Kidney (tissue), 14 donors: ENCODE data around the gene PTPA. TPM values are rescaled to one million over a fixed set of nuclear protein-coding genes. Genes with fewer than 3 reads are reported as not detected.
"Not testable (repeated sequence)": the region's sequence is repeated elsewhere in the genome, so short reads cannot be mapped to it uniquely, and the experiment has no call there.

Experiments
- DNase-seq, 5 donors: peaks; one replicate each; pipeline ENCODE4 v3.0.0-alpha.2; 2013 to 2020
- FAIRE-seq: peaks from 2 replicates; lab custom pipeline; 2012; peaks lifted over from hg19 to GRCh38; lab: Jason Lieb, UNC
- H3K27ac ChIP-seq, 2 donors: one replicate each; pipeline ENCODE4 v1.7.0; 2013; ENCODE audit warnings: low read depth in 2 of 2, low read length in 2 of 2, inconsistent platforms in 1 of 2
- H3K27me3 ChIP-seq: one replicate; pipeline ENCODE4 v1.7.1; 2013; ENCODE audit warnings: low read length, inconsistent platforms; ENCODE audit not compliant: control insufficient read depth, insufficient read depth
- H3K36me3 ChIP-seq, 3 donors: one replicate each; pipeline versions ENCODE4 v1.7.0 to v1.7.1; 2013; ENCODE audit warnings: low read length in 3 of 3, control low read depth in 1 of 3, inconsistent platforms in 1 of 3; ENCODE audit not compliant: insufficient read depth in 3 of 3, control insufficient read depth in 2 of 3
- H3K4me1 ChIP-seq, 3 donors: one replicate each; pipeline versions ENCODE4 v1.7.0 to v1.7.1; 2013; ENCODE audit warnings: low read length in 3 of 3, inconsistent platforms in 1 of 3, low read depth in 1 of 3; ENCODE audit not compliant: control insufficient read depth in 2 of 3, insufficient read depth in 2 of 3
- H3K4me3 ChIP-seq, 3 donors: one replicate each; pipeline versions ENCODE4 v1.7.0 to v1.8.1; 2013; ENCODE audit warnings: low read length in 3 of 3, control low read depth in 1 of 3, inconsistent platforms in 1 of 3
- H3K9ac ChIP-seq, 3 donors: one replicate each; pipeline versions ENCODE4 v1.7.0 to v1.7.1; 2013; ENCODE audit warnings: low read length in 3 of 3, control low read depth in 1 of 3, inconsistent platforms in 1 of 3
- H3K9me3 ChIP-seq, 3 donors: one replicate each; pipeline versions ENCODE4 v1.7.0 to v1.7.1; 2013; ENCODE audit warnings: low read length in 3 of 3, control low read depth in 1 of 3, inconsistent platforms in 1 of 3; ENCODE audit not compliant: control insufficient read depth in 2 of 3, insufficient read depth in 1 of 3
- intact Hi-C: fragments of 100-400 bp; cut with DNase I; formaldehyde crosslinking; loops from one replicate; pipeline ENCODE4 v1.11.1; 2022
- polyA plus RNA-seq: library from polyadenylated mRNA; stranded (reverse); fragments of 350-450 nt; fragmentation: Illumina TruSeq; extraction: RNeasy Lipid Tissue Mini Kit (QIAGEN cat#74804); gene quantifications from one replicate; pipeline ENCODE4 v1.2.3, GENCODE V29; 2014; ENCODE audit warnings: low read depth, low replicate concordance; ENCODE audit not compliant: insufficient read depth
- total RNA-seq: library from RNA; stranded (reverse); fragmentation: NEBNext Ultra II Directional; extraction: Animal tissue kit (Norgen Biotek cat#: 25700); gene quantifications from one replicate; pipeline ENCODE4 v1.2.1, GENCODE V29; 2021
- TF ChIP-seq, protein P1 (sequence below): IDR thresholded peaks from 3 replicates; pipeline ENCODE4 v1.5.1; 2012; ENCODE audit warnings: mild to moderate bottlenecking, moderate library complexity, borderline replicate concordance; ENCODE audit not compliant: insufficient read depth; ENCODE audit errors: extremely low read depth
- donor health status: control.
- donor health status: control.
- donor health status: control.
- donor health status: control.
- donor health status: control.
- donor health status: DM: yes; HTN: yes; CAD: no.
- donor health status: Normal renal cell carcinoma (clear cell type).

Gene PTPA
- total and polyA plus RNA-seq, 2 donors from 2014 or later = 161 to 164 TPM

- Histone ChIP-seq H3K4me1 (peaks cover 3 to 19% (median 15%) of the 10 kb centered on the region in 3 donors), H3K27ac (no peak overlapping the region), H3K27me3 (no peaks in the 10 kb centered on the region), H3K9ac (no peak overlapping the region), H3K4me3 (peak overlapping the region in 1 of 3 donors; percentile 24), H3K36me3 (no peaks in the 10 kb centered on the region), H3K9me3 (no peaks in the 10 kb centered on the region)
- TF ChIP-seq, protein P1, sequence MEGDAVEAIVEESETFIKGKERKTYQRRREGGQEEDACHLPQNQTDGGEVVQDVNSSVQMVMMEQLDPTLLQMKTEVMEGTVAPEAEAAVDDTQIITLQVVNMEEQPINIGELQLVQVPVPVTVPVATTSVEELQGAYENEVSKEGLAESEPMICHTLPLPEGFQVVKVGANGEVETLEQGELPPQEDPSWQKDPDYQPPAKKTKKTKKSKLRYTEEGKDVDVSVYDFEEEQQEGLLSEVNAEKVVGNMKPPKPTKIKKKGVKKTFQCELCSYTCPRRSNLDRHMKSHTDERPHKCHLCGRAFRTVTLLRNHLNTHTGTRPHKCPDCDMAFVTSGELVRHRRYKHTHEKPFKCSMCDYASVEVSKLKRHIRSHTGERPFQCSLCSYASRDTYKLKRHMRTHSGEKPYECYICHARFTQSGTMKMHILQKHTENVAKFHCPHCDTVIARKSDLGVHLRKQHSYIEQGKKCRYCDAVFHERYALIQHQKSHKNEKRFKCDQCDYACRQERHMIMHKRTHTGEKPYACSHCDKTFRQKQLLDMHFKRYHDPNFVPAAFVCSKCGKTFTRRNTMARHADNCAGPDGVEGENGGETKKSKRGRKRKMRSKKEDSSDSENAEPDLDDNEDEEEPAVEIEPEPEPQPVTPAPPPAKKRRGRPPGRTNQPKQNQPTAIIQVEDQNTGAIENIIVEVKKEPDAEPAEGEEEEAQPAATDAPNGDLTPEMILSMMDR = no peak
- intact Hi-C loops = loop anchor here (10.0 kb wide), 1 partner anchor 129 kb away; no protein-coding TSS in a partner anchor
- no peak for FAIRE-seq
- no peak for DNase-seq
Observed at GRCh38 chr9:129185402-129185801, 74.2 kb downstream of the PTPA start.

- no peak overlapping the region for H3K9ac ChIP-seq
- DNase-seq (no peak), FAIRE-seq (no peak)
- intact Hi-C loops = loop anchor here (10.0 kb wide), 1 partner anchor 129 kb away; no protein-coding TSS in a partner anchor
- no peaks in the 10 kb centered on the region for H3K9me3 ChIP-seq
- no peaks in the 10 kb centered on the region for H3K36me3 ChIP-seq
- no peak overlapping the region for H3K27ac ChIP-seq
- H3K4me1 ChIP-seq = peaks cover 3 to 19% (median 15%) of the 10 kb centered on the region in 3 donors
- H3K4me3 ChIP-seq = no peak overlapping the region
- no peaks in the 10 kb centered on the region for H3K27me3 ChIP-seq
- TF ChIP-seq, protein P1 = no peak
Observed at GRCh38 chr9:129185991-129186390, 74.8 kb downstream of the PTPA start.

DNA sequence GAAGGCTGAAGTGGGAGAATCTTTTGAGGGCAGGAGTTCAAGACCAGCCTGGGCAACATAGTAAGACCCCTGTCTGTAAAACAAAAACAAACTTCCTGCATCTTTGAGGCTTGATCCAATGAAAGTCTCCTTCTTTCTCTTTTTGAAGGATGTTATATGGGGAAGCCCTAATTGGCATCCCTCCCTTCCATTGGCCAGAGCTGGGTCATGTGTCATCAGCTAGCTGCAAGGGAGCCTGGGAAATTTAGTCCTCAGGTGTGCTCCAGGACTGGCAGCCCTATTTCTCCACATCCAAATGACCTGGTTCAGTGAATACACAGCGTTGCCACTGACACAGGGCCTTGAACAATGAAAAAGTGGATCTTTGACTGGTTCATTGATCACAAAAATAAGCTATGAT lies 75.8 kb downstream of the PTPA start:
- H3K4me3 ChIP-seq = no peak overlapping the region
- H3K9ac ChIP-seq = no peak overlapping the region
- peaks cover 3 to 15% (median 14%) of the 10 kb centered on the region in 3 donors for H3K4me1 ChIP-seq
- FAIRE-seq (no peak), DNase-seq (no peak)
- intact Hi-C loops = loop anchor here (10.0 kb wide), 1 partner anchor 128 kb away; no protein-coding TSS in a partner anchor
- no peaks in the 10 kb centered on the region for H3K36me3 ChIP-seq
- TF ChIP-seq, protein P1 = no peak
- no peak overlapping the region for H3K27ac ChIP-seq
- no peaks in the 10 kb centered on the region for H3K9me3 ChIP-seq
- H3K27me3 ChIP-seq = no peaks in the 10 kb centered on the region

GRCh38 chr9:129189971-129190370 lies 78.8 kb downstream of the PTPA start:
- not testable (repeated sequence) for H3K9me3 ChIP-seq, H3K9ac ChIP-seq, H3K4me3 ChIP-seq, FAIRE-seq, DNase-seq, H3K4me1 ChIP-seq, H3K36me3 ChIP-seq, H3K27ac ChIP-seq, H3K27me3 ChIP-seq
- intact Hi-C loops = loop anchor here (10.0 kb wide), 1 partner anchor 125 kb away; no protein-coding TSS in a partner anchor
